OCI-LY7 (cell line): ENCODE measurements around the gene IRF2BP2. TPM values are rescaled to one million over a fixed set of nuclear protein-coding genes. Genes with fewer than 3 reads are reported as not detected.

Source experiments
- BruUV-seq: library from RNA; stranded (reverse); fragments of 400-500 nt; replicated peaks from 2 replicates; lab custom pipeline; 2021; lab: Mats Ljungman, UMichigan
- CTCF ChIA-PET: fragments of 300-600 bp; sonication (Branson Sonifier 250); formaldehyde crosslinking; loops from one replicate; lab custom pipeline; 2022; ENCODE audit warnings: antibody characterized with exemption; ENCODE audit not compliant: unreplicated experiment; lab: Charles Lee
- POLR2A ChIA-PET: fragments of 300-600 bp; sonication (Branson Sonifier 250); formaldehyde crosslinking; loops from one replicate; lab custom pipeline; 2022; ENCODE audit warnings: antibody characterized with exemption; lab: Charles Lee
- DNase-seq: peaks from one replicate; pipeline ENCODE4 v3.0.0-alpha.2; 2015; ENCODE audit warnings: low spot score
- H2AFZ ChIP-seq: fragments of 200-600 bp; sonication (generic), shearing (Covaris generic); 2 replicates; pipeline ENCODE4 v1.6.1; 2014; ENCODE audit warnings: mild to moderate bottlenecking, antibody characterized with exemption, low read length, moderate library complexity
- H3K27ac ChIP-seq: fragments of 200-600 bp; sonication (generic); 2 replicates; pipeline ENCODE4 v1.5.1; 2014; ENCODE audit warnings: mixed run types, low read depth, mild to moderate bottlenecking, moderate library complexity, low read length, inconsistent platforms; ENCODE audit not compliant: poor library complexity, severe bottlenecking
- H3K36me3 ChIP-seq: fragments of 200-600 bp; sonication (generic); 2 replicates; pipeline ENCODE4 v1.6.1; 2014; ENCODE audit warnings: mild to moderate bottlenecking, antibody characterized with exemption, low read length, moderate library complexity, mixed read lengths; ENCODE audit not compliant: insufficient read depth
- H3K4me1 ChIP-seq: fragments of 200-600 bp; sonication (generic); 2 replicates; pipeline ENCODE4 v1.5.1; 2014; ENCODE audit warnings: mild to moderate bottlenecking, low read length; ENCODE audit not compliant: insufficient read depth, poor library complexity, severe bottlenecking
- H3K4me2 ChIP-seq: fragments of 200-600 bp; sonication (generic); 2 replicates; pipeline ENCODE4 v1.6.1; 2014; ENCODE audit warnings: mild to moderate bottlenecking, low read length
- H3K4me3 ChIP-seq: fragments of 200-600 bp; sonication (generic); 2 replicates; pipeline ENCODE4 v1.5.1; 2014; ENCODE audit warnings: mild to moderate bottlenecking, low read depth, low read length; ENCODE audit not compliant: poor library complexity, severe bottlenecking
- H3K79me2 ChIP-seq: fragments of 200-600 bp; sonication (generic); 2 replicates; pipeline ENCODE4 v1.6.1; 2016; ENCODE audit warnings: low read depth, mild to moderate bottlenecking, low read length, moderate library complexity, mixed read lengths; ENCODE audit not compliant: insufficient read depth
- H3K9me2 ChIP-seq: fragments of 200-600 bp; sonication (generic); 2 replicates; pipeline ENCODE4 v1.6.1; 2016; ENCODE audit warnings: mild to moderate bottlenecking, low read length, mixed read lengths; ENCODE audit not compliant: insufficient read depth
- H3K9me3 ChIP-seq: fragments of 200-600 bp; sonication (generic); 2 replicates; pipeline ENCODE4 v1.6.1; 2014; ENCODE audit warnings: mild to moderate bottlenecking, mixed run types, low read length, mixed read lengths
- H4K20me1 ChIP-seq: fragments of 200-600 bp; sonication (generic); 2 replicates; pipeline ENCODE4 v1.6.1; 2014; ENCODE audit warnings: mild to moderate bottlenecking, antibody characterized with exemption, low read length, moderate library complexity, mixed read lengths; ENCODE audit not compliant: insufficient read depth
- CTCF ChIP-seq: fragments of 200-600 bp; sonication (generic); conservative IDR thresholded peaks from 2 replicates; pipeline ENCODE4 v1.5.1; 2014; ENCODE audit warnings: mild to moderate bottlenecking, antibody characterized with exemption, low read length, moderate library complexity, mixed read lengths
- EZH2phosphoT487 ChIP-seq: fragments of 200-600 bp; sonication (generic); IDR thresholded peaks from 2 replicates; pipeline ENCODE4 v1.6.1; 2018; ENCODE audit warnings: low read depth, borderline replicate concordance, mild to moderate bottlenecking, mixed run types, antibody characterized with exemption, low read length, moderate library complexity, mixed read lengths
- intact Hi-C: fragments of 100-400 bp; cut with micrococcal nuclease; formaldehyde crosslinking; loops from one replicate; pipeline ENCODE4 v1.10.0; 2022; ENCODE audit not compliant: unreplicated experiment
- total RNA-seq, 2 experiments: library from RNA; depleted of rRNA in 1 of 2; stranded (reverse); fragments of >200 nt in 1 of 2; shearing (Covaris generic) in 1 of 2; gene quantifications; 2 replicates each; pipeline ENCODE4 v1.2.3, GENCODE V29; 2014 to 2022

The IRF2BP2 gene
- total RNA-seq, 2 experiments from 2014 or later: 40.6 to 65.9 TPM

GRCh38 chr1:234619071-234619480 lies 9.1 kb upstream of the IRF2BP2 start:
- CTCF ChIA-PET: no interaction called here

GRCh38 chr1:234618737-234619049 lies 8.7 kb upstream of the IRF2BP2 start:
- no TSS peak for BruUV-seq
- no peaks in the 10 kb centered on the region for H3K9me2 ChIP-seq
- DNase-seq: no peak
- intact Hi-C loops: loop anchor here (10.0 kb wide), 1 partner anchor 256 kb away; no protein-coding TSS in a partner anchor
- no peak overlapping the region for H2AFZ ChIP-seq
- ChIA-PET CTCF (no interaction called here), POLR2A (no interaction called here)
- no peaks in the 10 kb centered on the region for H3K79me2 ChIP-seq
- H3K4me3 ChIP-seq: no peak overlapping the region
- no peaks in the 10 kb centered on the region for H3K9me3 ChIP-seq
- H4K20me1 ChIP-seq: no peaks in the 10 kb centered on the region
- H3K27ac ChIP-seq: no peak overlapping the region
- H3K36me3 ChIP-seq: no peaks in the 10 kb centered on the region
- H3K4me2 ChIP-seq: no peak overlapping the region
- H3K4me1 ChIP-seq: peaks cover 19% of the 10 kb centered on the region
- TF ChIP-seq CTCF: no peak
- TF ChIP-seq EZH2phosphoT487: no peak

More at GRCh38 chr1:234619071-234619480, 9.1 kb upstream of the IRF2BP2 start:
- Histone ChIP-seq H3K4me2 (no peak overlapping the region), H2AFZ (no peak overlapping the region), H3K4me3 (no peak overlapping the region), H3K9me3 (no peaks in the 10 kb centered on the region), H3K36me3 (no peaks in the 10 kb centered on the region), H3K9me2 (no peaks in the 10 kb centered on the region), H3K4me1 (peaks cover 18% of the 10 kb centered on the region), H4K20me1 (no peaks in the 10 kb centered on the region), H3K27ac (no peak overlapping the region), H3K79me2 (no peaks in the 10 kb centered on the region)
- no peak for DNase-seq
- intact Hi-C loops: loop anchor here (10.0 kb wide), 1 partner anchor 256 kb away; no protein-coding TSS in a partner anchor
- no peak for TF ChIP-seq EZH2phosphoT487
- no peak for TF ChIP-seq CTCF
- POLR2A ChIA-PET: interaction anchor here (1.1 kb wide), 1 partner anchor 8 kb away, joined by 4 read pairs; no protein-coding TSS in a partner anchor
- no TSS peak for BruUV-seq

- no peak overlapping the region for H3K4me2 ChIP-seq
- no peak overlapping the region for H3K27ac ChIP-seq
- no peaks in the 10 kb centered on the region for H3K79me2 ChIP-seq
- no peak for TF ChIP-seq EZH2phosphoT487
- TF ChIP-seq CTCF: no peak
- H3K9me3 ChIP-seq: no peaks in the 10 kb centered on the region
- no peak for DNase-seq
- peaks cover 24% of the 10 kb centered on the region for H3K4me1 ChIP-seq
- intact Hi-C loops: loop anchor here (10.0 kb wide), 1 partner anchor 257 kb away; no protein-coding TSS in a partner anchor
- H3K4me3 ChIP-seq: no peak overlapping the region
- ChIA-PET POLR2A (no interaction called here), CTCF (no interaction called here)
- no peak overlapping the region for H2AFZ ChIP-seq
- H3K9me2 ChIP-seq: no peaks in the 10 kb centered on the region
- no peaks in the 10 kb centered on the region for H3K36me3 ChIP-seq
- no TSS peak for BruUV-seq
- no peaks in the 10 kb centered on the region for H4K20me1 ChIP-seq
Observed at GRCh38 chr1:234617986-234618736, 8.2 kb upstream of the IRF2BP2 start.
